GM21576 (cell line): Measurements from ENCODE around the gene GADD45B.
"Not testable (repeated sequence)": the region's sequence is repeated elsewhere in the genome, so short reads cannot be mapped to it uniquely, and the experiment has no call there.

Source experiments
- ATAC-seq: cut with Tn5 transposase; IDR thresholded peaks from one replicate; pipeline ENCODE4 v1.9.1; 2021; ENCODE audit warnings: mild to moderate bottlenecking, moderate library complexity; ENCODE audit not compliant: unreplicated experiment

GADD45B gene

DNA sequence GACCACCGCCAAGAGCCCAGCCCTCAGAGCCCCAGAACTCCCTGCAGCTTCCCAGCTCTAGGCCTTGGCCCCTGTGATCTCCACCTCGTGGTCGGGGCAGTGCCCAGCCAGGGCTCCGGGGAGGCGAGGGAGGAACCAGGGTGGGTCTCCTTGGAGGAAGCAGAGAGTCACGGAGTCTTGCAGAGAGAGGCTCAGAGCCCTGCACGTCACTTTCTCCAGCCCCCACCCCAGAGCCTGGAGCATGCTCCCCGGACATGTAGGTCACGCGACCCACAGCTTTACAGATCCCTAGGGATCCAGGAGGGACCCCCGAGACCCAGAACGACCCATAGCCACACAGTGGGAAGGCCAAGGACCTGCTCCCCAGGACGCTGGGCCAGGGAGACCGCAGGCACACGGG, 11.9 kb downstream of the GADD45B start:
- ATAC-seq: no peak

DNA sequence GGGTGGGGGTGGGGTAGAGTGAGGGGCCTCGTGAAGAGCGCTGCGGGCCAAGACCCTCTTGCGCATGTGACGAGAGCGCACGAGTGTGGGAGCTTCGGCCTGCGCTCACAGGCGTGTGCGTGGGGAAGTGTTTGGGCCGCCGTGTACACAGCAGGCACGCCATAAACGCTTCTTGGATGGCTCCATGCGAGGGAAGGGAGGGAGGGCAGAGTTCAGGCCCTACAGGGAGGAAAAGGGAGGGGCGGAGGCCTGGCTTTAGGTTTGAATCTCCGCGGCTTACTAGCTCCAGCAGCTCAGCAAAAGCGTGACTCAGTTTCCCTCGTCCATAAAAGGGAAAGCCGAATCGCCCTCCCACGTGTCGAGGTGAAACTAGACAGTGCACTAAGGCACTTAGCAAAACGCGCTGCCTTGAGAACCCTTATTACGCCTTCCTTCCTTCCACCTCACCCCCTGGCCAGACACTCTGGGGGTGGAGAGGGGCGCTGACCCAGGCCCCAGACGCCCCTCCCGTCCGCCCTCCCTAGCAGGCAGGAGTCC, 12.5 kb downstream of the GADD45B start:
- ATAC-seq: no peak

DNA sequence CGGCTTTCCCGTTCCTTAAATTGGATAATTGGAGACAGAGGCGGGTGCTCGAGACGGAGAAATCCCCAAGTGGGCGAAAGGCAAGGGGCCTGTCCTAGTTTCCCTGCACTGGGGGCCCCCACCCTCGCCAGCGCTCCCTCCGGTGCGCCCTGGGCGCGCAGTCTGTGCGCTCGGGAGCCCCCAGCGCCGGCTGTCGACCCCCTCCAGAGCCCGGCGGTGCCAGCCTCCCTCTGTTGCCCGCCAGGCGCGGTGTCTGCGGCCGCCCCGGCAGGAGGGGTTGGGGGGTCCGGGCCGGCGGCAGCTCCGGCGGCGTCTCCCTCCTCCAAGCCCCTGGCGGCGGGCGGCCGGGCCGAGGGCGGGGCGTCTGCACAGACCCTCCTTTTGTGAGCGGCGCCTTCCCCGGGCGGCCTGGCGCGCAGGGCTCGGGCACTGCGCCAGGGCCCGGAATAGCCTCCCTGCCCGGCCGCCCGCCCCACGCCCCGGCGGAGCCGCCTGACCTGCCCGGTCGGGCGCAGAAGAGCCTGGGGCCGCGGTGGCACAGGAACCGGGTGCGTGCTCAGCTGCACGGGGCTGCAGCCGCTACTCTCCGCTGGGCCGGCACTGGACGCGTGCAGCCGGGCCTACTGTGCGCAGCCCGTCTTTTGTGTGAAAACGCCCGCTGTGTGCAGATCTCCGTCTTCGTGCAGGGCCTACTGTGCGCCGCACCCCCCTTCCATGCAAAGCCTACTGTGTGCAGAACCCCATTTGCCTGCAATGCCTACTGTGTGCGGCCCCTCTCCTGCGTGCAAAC, 13.2 kb downstream of the GADD45B start:
- ATAC-seq: no peak

DNA sequence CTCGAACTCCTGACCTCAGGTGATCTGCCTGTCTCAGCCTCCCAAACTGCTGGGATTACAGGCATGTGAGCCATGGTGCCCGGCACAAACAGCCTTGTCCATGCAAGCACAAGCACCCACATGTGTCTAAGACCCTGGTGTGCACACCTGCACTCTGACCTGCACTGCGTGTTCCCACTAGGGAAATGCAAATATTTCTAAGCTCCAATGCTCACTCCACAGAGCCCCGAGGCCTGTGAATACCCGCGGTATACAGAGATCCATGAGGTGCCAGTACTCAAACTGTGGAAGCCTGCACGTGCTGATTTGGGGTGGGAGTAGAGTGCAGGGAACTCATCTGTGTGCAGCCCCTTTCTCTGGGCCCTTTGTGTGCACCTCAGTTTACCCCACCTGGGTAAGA, 14.7 kb downstream of the GADD45B start:
- no peak for ATAC-seq

DNA sequence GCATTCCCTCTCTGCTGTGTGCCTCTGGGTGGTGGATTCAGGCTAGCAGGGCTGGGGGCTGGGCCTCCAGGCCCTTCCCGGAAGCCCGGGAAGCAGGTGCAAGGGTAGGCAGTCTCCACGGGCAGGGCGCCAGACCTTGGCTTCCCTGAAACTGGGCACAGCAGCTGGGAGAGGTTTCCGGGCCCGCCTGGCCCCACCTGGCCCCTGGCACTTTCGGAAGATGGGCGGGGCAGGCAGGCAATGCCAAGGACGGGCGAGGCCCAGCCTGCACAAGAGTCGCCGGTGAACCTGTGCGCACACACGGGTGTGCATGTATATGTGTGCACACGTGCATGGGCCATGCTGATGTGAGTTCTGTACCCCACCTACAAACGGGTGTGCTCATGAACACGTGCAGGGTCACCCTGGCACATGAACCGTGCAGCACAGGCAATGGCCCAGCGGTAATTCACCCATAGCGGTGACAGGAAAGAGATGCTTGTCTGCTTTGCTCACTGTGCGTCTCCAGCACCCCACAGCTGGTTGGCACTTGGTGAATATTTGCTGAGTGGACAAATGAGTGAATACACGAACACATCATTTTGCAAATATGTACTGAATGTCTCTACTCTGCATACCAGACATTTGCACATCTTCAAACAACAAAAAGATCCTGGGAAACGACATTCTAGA, 15.3 kb downstream of the GADD45B start:
- ATAC-seq: no peak

DNA sequence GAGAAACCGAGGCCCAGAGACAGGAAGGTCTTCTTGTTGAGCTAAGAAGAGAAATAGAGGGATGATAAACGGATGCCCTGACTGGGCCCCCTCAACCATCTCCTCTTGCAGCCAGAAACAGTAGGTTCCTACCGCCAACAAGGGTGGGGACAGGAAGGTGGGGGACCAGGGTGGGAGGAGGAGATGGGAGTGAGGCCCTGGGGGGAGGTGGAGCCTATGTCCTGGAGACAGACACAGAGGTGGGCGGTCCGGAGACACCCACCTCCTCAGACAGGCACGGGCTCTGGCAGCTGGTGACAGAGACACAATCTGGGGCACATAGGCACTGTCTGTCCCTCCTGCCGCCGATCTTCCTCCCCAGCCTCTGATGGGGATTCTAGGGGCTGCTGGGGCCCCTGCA, 16.9 kb downstream of the GADD45B start:
- no peak for ATAC-seq

DNA sequence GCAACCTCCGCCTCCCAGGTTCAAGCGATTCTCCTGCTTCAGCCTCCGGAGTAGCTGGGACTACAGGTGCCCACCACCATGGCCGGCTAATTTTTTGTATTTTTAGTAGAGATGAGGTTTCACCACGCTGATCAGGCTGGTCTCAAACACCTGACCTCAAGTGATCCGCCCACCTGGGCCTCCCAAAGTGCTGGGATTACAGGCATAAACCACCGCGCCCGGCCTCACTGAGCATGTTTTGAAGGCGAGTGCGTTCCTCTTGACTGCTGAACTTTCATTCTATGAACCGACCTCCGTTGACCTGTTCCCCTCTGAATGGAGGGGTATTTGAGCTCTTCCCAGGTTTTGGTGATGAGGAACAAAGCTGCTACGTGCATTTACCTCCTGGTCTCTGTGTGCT, 17.5 kb downstream of the GADD45B start:
- not testable (repeated sequence) for ATAC-seq

DNA sequence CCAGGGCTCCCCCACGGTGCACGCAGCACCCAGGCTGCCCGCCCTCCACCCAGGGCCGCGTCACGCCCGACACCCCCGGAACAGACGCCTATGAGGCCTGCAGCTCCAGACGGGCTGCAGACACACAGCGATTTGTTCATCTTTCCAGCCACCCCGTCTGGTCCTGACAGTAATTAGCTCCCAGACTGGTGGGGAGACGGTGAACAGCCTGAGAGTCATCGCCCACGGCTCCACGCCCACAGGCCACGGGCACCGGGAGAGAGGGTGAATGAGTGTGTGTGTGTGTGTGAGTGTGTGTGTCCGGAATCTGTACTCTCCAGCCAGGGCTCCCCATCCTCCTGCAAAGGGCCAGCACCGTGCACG, 18.1 kb downstream of the GADD45B start:
- no peak for ATAC-seq

DNA sequence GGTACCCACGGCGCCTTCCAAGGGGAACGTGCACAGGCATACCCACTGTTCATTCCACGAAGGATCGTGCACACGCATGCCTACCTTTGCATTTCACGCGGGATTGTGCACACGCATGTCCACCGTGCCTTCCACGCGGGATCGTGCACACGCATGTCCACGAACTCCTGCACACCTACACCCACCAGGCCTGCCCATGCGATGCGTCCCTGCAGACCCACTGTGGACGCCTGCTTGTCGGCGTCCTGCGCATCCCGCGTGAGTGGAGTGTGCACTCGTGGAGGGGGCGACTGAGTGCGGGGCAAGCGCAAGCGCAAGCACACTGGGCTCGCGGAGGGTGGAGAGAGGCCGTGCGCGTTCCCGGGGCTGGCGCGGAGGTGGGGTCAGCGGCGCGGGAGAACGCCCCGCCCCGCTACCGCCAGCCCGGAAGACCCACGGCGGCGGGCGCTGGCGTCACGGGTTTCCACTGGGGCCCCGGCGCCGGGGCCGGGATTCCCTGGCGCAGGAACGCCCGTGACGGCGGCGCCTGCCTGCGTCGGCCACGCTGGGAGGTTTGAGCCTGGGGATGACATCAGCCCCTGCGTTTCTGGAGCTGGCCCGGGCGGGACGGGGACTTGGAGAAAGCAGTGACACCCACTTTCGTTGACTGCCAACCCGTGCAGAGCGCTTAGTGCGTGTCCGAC, 18.7 kb downstream of the GADD45B start:
- ATAC-seq: no peak

DNA sequence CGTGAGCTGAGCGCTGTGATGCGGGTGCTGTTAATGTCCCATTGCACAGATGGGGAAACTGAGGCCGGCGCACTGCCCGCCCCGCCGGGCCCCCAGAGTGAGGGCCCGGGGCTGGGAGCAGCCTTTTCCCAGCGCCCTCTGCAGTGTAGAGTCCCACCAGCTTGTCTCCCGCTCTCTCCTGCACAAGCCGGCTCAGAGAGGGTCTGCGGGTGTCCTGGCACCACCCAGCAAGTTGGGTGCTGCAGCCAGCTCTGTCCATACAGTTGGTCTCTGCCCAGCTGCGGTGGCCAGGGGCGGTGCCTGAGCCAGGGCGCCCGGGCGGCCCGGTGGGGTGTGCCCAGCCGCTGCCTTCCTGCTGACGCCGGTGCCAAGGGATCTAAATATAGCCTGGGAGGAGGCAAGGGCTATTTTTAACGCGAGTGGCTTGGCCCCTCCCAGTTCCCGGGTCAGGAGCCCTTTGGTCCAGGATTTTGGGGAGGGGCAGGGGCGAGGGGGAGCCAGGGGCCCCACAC, 19.3 kb downstream of the GADD45B start:
- ATAC-seq: no peak

DNA sequence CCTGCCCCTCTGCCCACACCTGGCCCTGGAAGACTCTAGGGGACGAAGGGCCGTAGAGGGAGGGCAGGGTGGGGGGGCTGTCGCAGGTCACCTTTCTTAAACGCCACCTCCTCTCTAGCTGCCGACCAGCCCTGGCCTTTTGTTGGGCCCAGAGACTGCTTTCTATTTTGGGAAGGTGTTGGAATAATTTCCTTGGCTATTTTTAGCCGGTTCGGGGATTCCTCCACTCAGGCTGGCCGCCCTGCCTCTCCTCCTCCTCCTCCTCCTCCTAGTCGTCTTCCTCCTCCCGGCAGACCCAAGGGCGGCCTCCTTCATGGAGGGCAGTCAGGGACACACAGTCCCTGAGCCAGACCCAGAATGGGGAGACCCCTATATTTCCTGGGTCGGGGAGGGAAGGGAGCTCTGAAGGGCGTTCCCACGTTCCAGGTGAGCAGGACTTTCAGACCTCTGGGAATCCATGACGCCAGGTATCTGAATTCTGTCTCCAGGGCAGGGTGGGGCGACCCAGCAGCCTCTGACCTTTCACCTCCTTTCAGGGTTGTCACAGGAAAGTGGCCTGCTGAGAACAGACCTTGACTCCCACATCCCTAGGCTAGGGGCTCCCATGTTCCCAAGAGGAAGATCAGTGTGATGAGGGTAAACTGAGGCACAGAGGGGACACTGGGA, 19.9 kb downstream of the GADD45B start:
- no peak for ATAC-seq

DNA sequence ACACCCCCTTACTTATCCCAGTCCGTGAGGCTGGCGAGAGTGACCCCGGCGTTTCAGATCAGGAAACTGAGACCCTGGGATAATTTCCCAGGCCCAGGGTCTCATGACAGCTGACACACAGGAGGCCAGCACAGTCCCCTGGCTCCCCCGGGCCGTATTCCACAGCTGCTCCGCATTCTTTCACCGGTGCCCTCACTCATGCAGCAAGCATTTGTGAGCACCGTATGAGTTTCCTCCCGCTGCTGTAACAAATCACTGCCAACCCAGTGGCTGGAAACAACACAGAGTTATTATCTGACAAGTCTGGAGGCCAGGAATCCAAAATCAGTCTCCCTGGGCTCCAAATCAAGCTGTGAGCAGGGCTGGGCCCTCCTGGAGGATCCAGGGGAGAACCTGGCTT, 21.3 kb downstream of the GADD45B start:
- ATAC-seq: no peak

DNA sequence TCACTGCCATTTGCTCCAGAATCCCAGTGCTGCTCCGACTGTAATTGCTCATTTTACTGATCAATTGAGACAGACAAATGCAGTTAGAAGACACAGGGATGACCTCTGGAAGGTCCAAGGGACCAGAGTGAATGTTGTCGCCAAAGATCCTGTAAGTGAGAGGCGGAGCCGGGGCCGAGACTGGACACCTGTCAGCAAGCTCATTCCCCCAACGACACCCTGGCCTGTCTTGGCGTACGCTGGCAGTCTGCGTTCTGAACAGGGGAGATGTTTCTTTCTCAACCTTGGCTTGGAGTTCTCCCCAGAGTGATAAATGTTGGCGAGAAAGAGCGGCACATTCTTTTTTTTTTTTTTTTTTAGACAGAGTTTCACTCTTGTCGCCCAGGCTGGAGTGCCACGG, 24.2 kb downstream of the GADD45B start:
- no peak for ATAC-seq

DNA sequence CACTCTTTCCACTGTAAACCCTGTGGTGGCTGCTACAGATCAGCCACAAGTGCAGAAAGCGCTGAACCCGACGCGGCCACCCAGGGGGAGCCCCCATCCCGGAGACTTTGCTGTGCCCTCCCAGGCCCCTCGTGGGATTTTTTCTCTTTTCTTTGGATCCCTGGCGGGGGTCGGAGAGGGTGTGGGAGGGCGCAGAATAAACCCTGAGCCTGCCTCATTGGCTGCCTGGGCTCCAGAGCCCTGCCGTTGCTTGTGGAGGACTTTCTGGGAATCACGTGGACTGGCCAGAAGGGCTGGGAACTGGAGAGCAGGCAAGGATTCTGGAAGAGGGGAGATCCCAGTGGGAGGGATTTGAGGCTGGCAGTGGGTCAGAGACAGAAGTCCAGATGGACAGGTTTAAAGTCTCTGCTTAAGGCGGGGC, 24.9 kb downstream of the GADD45B start:
- ATAC-seq: no peak

DNA sequence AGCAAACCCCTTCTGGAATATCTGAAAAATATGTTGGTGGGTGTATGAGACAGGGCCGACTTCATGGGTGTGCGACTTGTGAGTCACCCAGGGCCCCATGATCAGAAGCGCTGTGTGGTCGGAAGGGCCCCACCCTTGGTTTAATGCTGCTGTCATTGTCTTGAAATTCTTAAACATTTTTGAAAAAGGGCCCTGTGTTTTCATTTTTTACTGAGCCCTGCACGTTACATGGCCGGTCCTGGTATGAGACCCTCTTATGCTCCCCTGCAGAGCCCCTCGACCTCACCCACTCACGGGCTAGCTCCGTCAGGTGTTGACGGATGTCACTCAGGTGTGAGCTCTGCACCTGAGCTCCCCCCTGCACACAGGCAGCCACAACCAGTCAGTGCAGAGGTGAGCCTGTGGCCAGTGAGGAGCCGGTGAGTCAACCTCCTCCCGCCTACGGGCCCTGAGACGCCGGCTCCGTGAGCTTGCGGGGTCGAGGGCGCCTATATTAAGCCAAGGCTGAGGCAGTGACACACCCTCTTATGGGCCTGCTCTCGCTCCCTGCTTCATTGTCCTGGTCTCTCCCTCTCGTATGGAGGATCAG, 27.7 kb downstream of the GADD45B start:
- no peak for ATAC-seq

DNA sequence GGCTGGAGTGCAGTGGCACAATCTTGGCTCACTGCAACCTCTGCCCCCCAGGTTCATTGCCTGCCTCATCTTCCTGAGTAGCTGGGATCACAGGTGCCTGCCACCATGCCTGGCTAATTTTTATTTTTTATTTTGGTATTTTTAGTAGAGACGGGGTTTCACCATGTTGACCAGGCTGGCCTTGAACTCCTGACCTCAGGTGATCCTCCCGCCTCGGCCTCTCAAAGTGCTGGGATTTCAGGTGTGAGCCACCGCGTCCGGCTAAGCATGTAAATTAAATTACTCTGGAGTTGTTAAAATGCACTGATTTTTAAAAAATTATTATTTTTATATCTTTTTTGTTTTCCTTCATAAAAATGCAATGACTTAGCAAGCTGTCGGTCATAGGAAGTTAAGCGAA, 30.7 kb downstream of the GADD45B start:
- not testable (repeated sequence) for ATAC-seq

DNA sequence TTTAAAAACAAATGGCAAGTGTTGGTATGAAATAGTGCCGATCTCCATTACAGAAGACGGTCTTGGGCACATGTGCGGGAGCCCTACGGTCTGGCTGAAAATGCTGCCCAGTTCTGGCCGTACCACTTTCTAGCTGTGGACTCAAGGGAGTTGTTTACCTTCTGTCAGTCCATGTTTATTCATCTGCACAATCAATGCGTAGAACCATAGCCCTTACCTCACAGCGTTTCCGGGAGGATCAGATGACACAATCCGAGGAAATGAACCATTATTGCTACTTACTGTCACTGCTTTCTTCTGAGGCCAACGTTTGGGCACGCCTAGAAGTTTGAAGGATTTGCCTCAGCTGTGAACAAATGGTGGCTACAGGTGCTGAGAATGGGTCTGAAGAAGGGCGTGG, 31.2 kb downstream of the GADD45B start:
- ATAC-seq: no peak

DNA sequence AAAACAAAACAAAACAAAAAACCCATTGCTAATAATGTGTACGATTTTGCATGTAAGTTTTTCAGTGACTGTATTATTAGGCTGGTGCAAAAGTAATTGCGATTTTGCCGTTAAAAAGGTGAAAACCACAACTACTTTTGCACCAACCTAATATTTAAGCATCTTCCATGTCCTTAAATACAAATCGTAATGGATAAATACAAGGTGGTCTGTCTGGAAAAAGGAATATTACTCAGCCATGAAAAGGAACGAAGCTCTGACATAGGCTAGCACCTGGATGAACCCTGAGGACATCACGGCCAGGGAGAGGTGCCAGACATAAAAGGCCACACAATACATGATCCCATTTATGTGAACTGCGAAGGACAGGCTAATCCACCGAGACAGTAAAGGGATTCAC, 33.2 kb downstream of the GADD45B start:
- ATAC-seq: no peak

DNA sequence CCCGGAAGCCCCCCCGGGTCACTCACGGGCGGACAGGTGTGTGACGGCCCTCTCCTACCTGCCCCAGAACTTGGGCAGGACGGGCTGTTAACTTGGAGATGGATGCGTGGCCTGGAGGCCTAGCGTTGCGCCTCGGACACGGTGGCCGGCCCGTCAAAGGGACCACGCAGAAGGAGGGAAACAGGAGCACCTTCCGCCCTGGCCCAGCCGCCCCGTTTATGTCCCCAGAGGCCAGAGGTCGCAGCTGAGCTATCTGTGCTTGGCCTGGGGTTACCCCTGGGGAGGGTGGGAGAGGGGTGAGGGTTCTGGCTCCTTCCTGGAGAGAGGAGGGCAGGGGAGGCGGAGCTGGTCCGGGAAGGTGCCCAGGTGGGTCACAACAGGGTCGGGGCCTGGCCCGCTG, 35.6 kb downstream of the GADD45B start:
- ATAC-seq: no peak

DNA sequence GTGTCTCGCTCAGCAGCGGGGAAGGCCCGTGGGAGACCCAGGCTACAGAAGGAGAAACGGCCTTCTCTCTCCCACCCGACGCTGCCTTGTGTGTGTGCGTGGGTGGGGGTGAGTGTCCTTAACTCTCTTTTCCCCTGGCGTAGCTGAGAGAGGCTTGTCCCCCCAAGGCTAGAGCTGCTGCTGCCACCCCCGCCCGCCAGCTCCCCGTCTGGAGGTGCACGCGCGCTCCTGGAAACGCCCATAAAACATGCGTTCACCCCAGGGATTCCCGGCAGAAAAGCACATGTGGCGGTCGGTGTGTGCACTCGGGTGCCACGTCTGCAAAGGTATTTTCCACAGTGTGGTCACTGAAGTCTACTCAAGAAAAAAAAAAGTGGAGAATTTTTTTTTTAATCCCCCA, 36.1 kb downstream of the GADD45B start:
- ATAC-seq: no peak
